Right lobe of liver (tissue), 4 donors: ENCODE results near the gene VPS8.

Experiments
- CTCF ChIP-seq, 4 donors: fragments of 200-600 bp in 3 of 4; fragments of 450-650 bp in 1 of 4; IDR thresholded peaks; one replicate each; pipeline versions ENCODE4 v1.5.1 to v1.8.0; 2016 to 2022; ENCODE audit warnings: antibody characterized with exemption in 4 of 4, mild to moderate bottlenecking in 2 of 4
- POLR2A ChIP-seq: fragments of 450-650 bp; IDR thresholded peaks from one replicate; pipeline ENCODE4 v1.6.1; 2017; ENCODE audit warnings: antibody characterized with exemption, mild to moderate bottlenecking
- donor health status: DM: no; HTN: no; CAD: no.
- donor health status: DM: no; HTN: no; CAD: no.
- donor health status: DM: no; HTN: yes; CAD: no.

GRCh38 chr3:185090811-185091210 is 278.8 kb downstream of the VPS8 start:
- TF ChIP-seq POLR2A (no peak), CTCF (IDR thresholded peaks at IDR 0.05) (no peak)
